NCI-H524 treated with DMSO at 0.1 percent for 48 hours (cell line): Measurements from ENCODE around the gene KCNJ15.
A peak's percentile ranks its signal among the peaks of the same experiment; 100 is the strongest.
"Not testable (repeated sequence)": the region's sequence is repeated elsewhere in the genome, so short reads cannot be mapped to it uniquely, and the experiment has no call there.

Experiments
- DNase-seq: peaks from one replicate; lab custom pipeline; 2025; lab: John Stamatoyannopoulos, UW

KCNJ15 gene

GRCh38 chr21:38256599-38257302 lies at the start of gene KCNJ15:
KCNJ15 (plus strand) TSS chr21:38256991; CDS start chr21:38299262, 42,271 bp downstream.
- DNase-seq = no peak

GRCh38 chr21:38208118-38208517 lies 48.7 kb upstream of the KCNJ15 start:
- DNase-seq = no peak

GRCh38 chr21:38211321-38211720 lies 45.5 kb upstream of the KCNJ15 start:
- no peak for DNase-seq

GRCh38 chr21:38212706-38213105 lies 44.1 kb upstream of the KCNJ15 start:
- no peak for DNase-seq

- DNase-seq = peak; percentile 7
Measured at GRCh38 chr21:38219049-38219628, 37.7 kb upstream of the KCNJ15 start.

- DNase-seq = no peak
Measured at GRCh38 chr21:38220270-38220737, 36.5 kb upstream of the KCNJ15 start.

GRCh38 chr21:38221594-38221993 lies 35.2 kb upstream of the KCNJ15 start:
- DNase-seq = no peak

GRCh38 chr21:38223893-38224540 lies 32.8 kb upstream of the KCNJ15 start:
- no peak for DNase-seq

- DNase-seq = no peak
Measured at GRCh38 chr21:38227401-38227800, 29.4 kb upstream of the KCNJ15 start.

GRCh38 chr21:38228115-38228514 lies 28.7 kb upstream of the KCNJ15 start:
- DNase-seq = no peak

GRCh38 chr21:38228537-38228936 lies 28.3 kb upstream of the KCNJ15 start:
- DNase-seq = no peak

- no peak for DNase-seq
Measured at GRCh38 chr21:38229260-38229877, 27.4 kb upstream of the KCNJ15 start.

- DNase-seq = no peak
Measured at GRCh38 chr21:38234395-38235142, 22.2 kb upstream of the KCNJ15 start.

GRCh38 chr21:38235251-38235650 lies 21.5 kb upstream of the KCNJ15 start:
- not testable (repeated sequence) for DNase-seq

GRCh38 chr21:38236232-38236631 lies 20.6 kb upstream of the KCNJ15 start:
- DNase-seq = no peak

GRCh38 chr21:38239672-38240071 lies 17.1 kb upstream of the KCNJ15 start:
- DNase-seq = no peak

GRCh38 chr21:38240129-38240528 lies 16.7 kb upstream of the KCNJ15 start:
- no peak for DNase-seq

GRCh38 chr21:38241029-38241740 lies 15.6 kb upstream of the KCNJ15 start:
- DNase-seq = no peak

GRCh38 chr21:38242061-38242460 lies 14.7 kb upstream of the KCNJ15 start:
- DNase-seq = no peak

- no peak for DNase-seq
Measured at GRCh38 chr21:38243732-38244406, 12.9 kb upstream of the KCNJ15 start.

GRCh38 chr21:38244407-38244787 lies 12.4 kb upstream of the KCNJ15 start:
- DNase-seq = no peak
